IPS-NIHi11 (cell line): ENCODE measurements around the gene COL6A2.

Source experiments
- DNase-seq: peaks from one replicate; pipeline ENCODE4 v3.0.0; 2012; ENCODE audit warnings: mixed read lengths, low spot score

Gene COL6A2

DNA sequence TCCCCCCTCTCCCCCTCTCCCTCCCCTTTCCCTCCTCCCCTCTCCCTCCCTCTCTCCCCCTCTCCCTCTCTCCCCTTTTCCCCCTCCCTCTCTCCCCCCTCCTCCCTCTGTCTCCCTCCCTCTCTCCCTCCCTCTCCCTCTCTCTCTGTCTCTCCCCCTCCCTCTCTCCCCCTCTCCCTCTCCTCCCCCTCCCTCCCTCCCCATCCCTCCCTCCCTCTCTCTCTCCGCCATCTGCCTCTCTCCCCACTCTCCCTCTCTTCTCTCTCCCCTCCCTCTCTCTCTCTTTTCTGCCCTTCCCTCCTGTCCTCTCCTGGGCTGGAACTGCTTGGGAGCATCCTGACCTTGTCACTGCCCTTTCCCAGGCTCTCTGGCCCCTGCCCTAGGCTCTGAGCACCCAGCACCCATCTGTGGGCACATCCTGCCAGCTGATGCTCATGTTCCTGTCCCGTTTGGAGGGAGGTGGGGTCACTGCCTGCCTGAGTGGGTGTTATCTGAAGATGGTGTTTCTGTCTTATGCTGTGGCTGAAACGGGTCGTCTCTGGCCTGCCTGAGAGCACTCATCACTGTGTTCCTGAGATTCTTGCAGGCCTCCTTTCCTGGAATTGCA lies 46.7 kb downstream of the COL6A2 start:
- no peak for DNase-seq

- no peak for DNase-seq
These were observed 47.4 kb downstream of the COL6A2 start for GRCh38 chr21:46145159-46145839.

GRCh38 chr21:46145840-46146691 lies 48.2 kb downstream of the COL6A2 start:
- no peak for DNase-seq

DNA sequence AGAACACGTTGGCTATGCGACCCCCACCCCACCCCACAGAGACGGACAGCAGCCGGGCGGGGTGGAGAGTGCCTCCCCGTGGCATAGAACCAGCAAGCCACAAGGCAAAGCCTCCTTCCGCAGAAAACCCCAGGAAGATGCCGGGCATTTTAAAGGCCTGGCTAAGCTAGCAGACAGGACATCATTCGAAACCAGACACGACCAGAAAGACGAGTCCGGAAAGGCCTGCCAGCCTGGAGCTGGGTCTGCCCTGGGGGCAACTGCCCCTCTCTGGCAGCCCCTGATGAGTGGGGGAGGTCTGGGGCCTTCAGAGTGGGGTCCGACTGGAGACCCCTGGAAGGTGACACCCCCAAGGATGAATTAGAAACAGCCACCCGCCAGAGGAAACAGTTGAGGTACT lies 48.9 kb downstream of the COL6A2 start:
- no peak for DNase-seq

GRCh38 chr21:46147429-46147828 lies 49.5 kb downstream of the COL6A2 start:
- DNase-seq, result peak; percentile 76

DNA sequence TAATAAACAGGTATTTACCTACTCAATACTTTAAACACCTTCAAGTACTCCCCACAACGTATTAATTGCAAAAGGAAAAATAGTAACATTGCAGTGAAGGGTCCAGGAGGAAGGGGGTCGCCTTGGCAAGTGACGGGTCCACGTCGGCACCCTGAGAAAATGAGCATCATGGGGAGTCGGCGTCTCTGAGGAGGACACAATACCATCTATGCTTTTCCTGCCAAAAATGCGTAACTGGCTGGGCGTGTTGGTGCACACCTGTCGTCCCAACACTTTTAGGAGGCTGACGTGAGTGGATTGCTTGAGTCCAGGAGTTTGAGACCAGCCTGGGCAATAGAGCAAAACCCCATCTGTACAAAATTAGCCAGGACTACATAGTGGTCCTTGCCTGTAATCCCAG lies 50.2 kb downstream of the COL6A2 start:
- DNase-seq, result no peak

GRCh38 chr21:46149205-46149901 lies 51.4 kb downstream of the COL6A2 start:
- no peak for DNase-seq

GRCh38 chr21:46150073-46150472 lies 52.2 kb downstream of the COL6A2 start:
- DNase-seq, result no peak

DNA sequence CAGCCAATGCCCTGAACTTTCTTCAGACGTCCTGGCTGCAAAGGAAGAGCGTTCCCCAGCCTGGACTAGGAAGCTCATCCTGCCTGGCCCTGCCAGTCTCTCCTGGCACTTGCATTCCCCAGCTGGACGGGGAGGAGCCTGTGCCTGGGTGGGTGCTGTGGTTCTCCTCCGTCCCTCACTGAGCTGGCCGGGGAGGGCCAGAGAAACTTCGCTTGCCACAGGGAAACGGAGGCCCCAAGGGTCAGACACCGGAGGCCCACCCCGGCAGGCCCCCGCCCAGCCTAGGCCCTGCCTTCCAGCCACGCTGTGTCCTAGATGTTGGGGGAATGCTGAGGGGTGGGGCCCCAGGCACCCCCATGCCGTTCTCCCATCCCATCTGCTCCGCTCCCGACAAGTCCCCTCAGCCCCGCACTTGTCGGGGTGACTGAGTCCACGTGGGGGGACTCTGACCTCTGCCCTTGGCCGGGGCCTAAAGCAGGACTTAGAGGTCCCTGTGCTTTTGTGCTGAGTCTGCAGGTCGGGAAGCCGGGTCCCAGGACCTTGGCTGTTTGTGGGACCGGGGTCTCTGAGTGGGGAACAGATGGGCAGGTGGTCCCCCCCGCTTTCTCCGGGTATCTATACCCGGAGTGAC lies 52.7 kb downstream of the COL6A2 start:
- DNase-seq, result no peak

DNA sequence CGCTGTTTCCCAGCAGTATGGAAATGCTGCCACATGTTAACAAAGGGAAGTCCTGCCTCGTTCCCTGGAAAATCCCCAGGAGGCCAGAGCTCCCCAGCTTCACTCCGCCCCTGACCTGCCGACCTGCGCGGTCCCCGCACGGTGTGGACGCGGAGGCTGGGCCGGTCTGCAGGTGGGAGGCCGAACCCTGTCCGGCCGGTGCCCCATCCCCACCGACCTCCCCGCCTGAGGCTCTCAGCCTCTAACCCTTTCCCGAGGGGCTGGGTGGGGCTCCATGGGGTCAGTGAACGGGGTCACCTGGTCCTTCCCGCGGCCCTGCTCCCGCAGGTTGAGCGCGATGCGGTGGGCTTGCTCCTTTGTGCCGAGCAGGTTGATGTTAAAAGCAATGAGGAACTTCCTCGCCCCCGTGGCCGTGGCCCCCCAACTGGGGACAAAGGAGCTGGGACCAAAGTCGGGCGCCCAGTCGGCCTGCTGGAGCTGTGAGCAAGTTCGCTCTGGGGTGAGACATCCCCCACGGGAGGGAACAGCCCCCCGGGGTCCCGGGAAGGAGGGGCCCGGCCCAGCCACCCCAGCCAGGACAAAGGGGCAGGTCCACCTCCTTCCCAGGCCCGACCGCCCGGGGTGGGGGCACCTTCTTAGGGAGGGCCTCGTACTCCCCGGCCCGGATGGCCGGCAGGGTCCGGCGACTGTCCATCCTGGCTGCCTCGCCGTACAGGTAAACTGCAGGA lies 53.5 kb downstream of the COL6A2 start:
- DNase-seq, result no peak

- no peak for DNase-seq
These were observed 54.3 kb downstream of the COL6A2 start for GRCh38 chr21:46151989-46152926.

DNA sequence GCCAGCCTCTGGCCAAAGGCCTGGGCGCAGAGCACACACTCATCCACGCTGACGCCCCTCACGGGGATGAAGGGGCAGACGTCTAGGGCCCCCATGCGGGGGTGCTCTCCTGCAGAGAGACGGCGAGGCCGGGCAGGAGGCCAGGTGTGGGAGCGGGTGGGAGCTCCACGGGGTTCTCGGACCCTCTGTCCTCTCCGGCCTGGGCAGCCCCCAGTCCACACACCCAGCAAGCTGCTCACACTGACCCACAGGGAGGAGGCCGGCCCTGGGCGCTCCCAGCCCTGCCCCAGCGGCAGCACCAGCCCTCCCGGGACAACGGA lies 55.0 kb downstream of the COL6A2 start:
- DNase-seq, result no peak

GRCh38 chr21:46153247-46154154 lies 55.6 kb downstream of the COL6A2 start:
- DNase-seq, result peak; percentile 87

GRCh38 chr21:46154155-46154954 lies 56.4 kb downstream of the COL6A2 start:
- DNase-seq, result no peak

DNA sequence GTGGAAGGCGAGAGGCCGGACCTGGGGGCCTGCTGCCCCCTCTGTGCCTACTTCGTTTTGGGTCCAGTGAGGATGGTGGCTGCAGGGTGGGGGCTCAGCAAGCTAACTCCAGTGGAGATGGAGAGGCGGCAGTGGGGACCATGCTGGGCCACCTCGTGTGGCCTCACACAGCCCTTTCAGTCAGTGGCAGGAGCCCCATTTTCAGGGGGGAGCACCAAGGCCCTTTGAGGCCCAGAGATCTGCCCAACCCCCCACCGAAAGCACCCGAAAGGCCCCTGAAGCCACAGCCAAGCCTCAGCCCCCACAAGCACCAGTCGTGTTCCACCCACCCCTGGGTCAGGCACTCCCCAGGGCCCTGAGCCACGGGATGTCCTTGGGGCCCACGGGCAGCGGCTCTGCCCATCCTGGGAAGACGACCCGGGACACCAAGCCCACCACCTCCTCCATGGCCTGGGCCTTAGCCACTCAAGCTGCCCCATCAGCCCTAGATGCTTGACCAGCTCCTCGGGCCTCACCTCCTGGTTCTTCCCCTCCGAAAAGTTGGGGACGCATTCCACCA lies 57.1 kb downstream of the COL6A2 start:
- DNase-seq, result no peak

DNA sequence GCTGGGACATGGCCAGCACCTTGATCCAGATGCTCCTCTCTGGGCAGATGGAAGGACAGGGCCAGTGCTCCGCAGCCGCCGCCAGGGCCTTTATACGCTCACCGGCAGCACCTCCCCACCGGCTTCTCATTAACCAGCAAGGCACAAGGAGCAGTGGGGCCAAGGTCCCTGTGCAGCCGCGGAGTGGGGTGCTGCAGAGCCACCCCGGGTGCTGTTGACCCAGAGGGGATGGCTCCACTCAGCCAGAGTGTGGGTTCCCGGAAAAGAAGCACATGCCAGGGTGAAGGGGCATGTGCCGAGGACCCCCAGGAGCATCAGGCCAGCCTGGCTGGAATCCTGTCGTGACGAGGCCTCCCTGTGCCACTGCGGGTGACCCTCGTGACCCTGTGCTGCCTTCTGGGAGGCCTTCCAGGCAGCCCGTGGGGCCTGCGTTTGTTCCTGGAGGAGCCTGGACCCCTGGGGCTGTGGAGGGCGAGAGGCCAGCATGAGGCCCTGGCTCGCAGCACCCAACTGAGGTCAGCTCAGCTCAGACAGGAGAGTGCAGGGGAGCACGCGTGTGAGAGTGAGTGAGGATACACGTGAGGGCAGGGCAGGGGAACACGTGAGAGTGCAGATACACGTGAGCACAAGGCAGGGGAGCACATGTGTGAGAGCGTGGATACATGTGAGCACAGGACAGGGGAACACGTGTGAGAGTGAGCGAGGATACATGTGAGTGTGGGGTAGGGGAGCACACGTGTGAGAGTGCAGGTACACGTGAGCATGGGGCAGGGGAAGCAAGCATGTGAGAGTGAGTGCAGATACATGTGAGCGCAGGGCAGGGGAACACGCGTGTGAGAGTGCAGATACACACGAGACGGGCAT lies 57.8 kb downstream of the COL6A2 start, which contains the start of gene FTCD:
FTCD (minus strand) TSS at position 66 of the 864 bp plus-strand sequence; CDS start at position 10, 56 bp downstream.
- no peak for DNase-seq

- no peak for DNase-seq
These were observed 58.4 kb downstream of the COL6A2 start for GRCh38 chr21:46156378-46156645.
